CMK (cell line): ENCODE measurements around the gene MAGI2.

Experiments
- DNase-seq: peaks from one replicate; pipeline ENCODE4 v3.0.0-alpha.2; 2010; ENCODE audit warnings: low read depth

MAGI2 gene

DNA sequence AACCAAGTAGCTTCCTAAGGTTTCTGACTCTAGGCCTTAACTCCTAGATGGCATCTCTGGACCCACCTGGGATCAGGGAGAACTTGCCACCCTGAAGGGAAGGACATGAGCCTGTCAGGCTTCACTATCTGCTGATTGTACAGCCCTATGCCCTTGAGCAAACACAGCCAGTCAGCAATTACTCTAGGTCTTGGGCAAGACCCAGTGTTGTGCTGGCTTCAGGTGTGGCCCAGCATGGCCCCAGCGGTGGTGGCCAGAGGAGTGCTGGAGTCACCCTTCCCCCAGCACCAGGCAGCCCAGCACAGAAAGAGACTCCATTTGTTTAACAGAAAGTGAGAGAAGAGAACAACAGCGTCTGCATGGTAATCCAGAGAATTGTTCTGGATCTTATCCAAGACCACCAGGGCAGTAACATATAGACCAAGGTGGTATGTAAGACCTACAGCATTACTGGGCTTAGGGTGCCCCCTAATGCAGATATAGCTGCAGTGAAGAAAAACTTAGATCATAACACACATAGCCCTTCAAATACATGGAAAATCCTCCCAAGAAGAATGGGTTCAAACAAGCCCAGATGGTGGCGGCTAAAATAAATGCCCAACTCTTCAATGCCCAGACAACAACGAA, 207.7 kb downstream of the MAGI2 start:
- no peak for DNase-seq

DNA sequence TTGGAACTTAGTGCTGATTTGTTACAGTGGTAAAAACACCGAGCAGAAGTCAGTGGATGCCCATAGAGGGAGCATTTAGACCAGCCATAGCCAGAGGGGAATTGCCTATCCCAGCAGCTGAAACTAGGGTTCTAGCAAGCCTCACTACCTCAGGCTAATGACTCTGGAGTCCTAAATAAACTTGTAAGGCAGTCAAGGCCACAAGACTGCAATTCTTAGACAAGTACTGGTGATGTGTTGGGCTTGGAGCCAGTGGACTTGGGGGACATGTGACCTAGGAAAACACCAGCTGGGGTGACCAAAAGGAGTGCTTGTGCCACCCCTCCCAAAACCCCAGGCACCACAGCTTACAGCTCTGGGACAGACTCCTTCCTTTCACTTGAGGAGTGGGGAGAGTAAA, 209.0 kb downstream of the MAGI2 start:
- no peak for DNase-seq

DNA sequence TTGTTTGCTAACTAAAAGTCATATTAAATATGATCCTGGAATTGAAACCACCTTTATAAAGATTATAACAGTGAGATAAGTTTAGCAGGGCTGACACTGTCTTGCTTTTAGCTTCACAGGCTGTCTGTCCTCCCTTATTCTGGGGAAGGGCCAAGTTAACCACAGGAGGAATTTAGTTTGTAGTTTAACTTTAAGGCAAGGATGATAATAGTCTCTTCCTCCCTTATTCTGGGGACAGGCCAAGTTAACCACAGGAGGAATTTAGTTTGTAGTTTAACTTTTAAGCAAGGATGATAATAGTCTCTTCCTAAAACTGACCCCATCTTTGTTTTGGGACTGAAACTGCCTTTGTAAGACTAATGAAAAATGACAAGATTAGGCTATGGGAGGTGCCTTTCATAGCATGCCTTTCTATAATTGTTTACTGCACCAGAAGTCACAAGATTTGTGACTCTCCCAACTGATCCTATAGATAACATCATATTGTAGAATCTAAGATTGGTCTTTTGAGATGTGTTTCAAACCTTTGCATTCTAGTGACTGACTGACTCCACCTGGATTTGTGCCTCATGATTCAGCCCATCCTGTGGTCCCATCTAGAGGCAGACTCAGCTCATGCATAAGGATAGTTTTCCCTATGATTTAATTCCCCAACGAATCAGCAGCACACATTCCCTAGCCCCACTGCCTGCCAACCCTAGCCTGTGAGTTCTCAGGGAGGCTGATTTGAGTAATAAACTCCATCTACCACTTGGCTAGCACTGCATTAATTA, 212.0 kb downstream of the MAGI2 start:
- no peak for DNase-seq

DNA sequence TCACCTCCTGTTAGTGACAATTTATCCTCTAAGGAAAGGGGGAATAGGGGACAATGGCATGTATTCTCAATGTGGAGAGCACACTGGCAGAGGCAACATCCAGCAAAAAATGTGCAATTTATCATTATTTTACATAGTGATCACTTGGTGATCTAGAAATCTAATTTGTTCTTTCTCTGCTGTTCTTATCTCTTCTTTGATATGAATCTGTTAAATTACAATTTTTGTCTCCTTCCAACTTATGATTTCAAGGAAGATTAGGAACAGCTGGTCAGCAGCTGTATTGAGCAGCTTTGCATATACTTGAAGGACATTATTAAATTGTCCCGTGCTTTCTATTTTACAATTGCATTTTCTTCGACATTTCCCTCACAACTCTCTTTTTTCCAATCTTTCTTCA, 213.1 kb downstream of the MAGI2 start:
- DNase-seq, result no peak

DNA sequence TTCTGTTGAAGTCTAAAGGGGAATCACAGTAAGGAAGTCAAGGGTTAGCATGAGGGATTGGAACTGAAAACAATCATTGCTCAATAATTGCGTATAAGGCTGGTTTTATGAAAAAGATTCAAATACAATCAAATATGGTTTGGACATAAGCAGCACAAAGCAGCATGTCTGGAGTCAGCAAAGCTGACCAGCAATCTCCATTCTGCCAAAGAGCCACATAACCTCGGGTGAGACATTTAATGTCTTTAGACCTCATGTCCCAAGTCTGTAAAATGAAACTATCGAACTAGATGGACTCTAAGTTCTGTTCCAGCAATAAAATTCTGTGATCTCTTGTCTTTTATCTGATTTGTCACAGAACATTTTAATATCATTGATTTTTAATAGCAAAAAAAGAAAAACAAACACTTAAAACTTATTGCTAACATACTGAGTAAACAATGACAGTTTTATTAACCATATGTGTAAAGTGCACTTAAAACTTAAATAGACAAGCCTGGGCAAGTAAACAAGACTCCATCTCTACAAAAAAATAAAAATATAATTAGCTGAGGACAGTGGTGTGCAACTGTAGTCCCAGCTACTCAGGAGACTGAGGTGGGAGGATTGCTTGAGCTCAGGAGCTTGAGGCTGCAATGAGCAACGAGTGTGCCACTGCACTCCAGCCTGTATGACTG, 217.0 kb downstream of the MAGI2 start:
- no peak for DNase-seq

DNA sequence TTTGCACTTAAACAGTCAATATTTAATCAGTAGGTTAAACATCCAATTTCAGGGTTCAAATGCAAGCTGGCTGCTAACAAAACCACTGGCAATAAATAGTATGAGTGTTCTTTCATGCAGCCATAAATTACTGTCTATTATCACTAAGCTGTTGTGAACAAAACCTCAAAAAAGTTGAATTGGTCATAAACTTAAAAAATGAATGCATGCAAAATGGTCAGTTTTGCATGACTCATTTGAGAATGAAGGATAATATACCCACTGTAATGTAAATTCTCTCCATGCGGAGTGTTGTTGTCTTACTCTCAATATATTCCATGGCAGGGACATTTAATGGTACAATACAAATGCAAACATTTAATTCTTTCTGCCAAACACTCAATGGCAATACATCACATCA, 226.4 kb downstream of the MAGI2 start:
- no peak for DNase-seq

DNA sequence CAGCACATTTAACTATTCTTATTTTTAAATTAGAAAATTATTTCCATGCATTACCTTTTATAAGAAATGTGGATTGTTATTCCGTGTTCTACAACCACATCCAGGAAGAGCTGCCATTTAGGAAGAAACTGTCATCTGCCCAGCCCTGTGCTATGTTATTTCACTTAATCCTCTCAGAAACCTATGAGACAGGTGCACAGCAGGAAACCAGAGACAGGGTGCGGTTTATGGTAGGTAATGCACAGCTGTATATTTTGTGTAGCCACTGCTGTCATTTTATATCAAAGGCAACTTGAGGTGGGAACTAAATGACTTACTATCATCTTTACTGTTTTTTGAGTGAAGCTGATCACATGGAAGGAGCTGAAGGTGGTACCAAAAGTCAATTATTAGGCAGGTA, 232.3 kb downstream of the MAGI2 start:
- DNase-seq, result no peak

DNA sequence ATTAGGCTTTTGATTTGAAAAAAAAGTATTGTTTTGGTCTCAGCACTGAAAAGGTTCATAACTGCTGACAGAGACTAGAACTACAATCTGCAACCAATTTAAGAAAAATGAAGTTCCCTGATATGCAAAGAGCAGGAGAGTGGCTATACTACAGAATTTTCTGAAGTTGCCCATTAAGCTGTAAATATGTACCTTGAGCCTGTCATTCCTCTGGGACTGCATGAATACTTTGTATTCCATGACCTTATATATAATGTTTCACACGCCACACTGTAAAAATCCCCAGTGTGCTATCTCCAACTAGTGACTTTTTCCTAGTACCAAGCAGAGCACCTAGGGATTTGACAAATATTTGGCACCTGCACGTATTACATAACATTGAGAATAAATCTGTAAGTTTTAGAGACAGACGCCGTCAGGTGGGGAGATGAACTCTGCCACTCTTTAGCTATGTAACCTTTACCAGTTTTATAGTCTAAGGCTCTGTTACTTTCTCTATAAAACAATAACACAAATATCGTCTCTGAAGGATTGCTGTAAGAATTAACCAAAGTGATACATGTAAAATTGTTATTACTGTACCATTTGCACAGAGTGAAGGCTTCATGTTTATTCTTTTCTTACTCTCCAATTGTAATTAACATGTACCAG, 235.4 kb downstream of the MAGI2 start:
- no peak for DNase-seq

DNA sequence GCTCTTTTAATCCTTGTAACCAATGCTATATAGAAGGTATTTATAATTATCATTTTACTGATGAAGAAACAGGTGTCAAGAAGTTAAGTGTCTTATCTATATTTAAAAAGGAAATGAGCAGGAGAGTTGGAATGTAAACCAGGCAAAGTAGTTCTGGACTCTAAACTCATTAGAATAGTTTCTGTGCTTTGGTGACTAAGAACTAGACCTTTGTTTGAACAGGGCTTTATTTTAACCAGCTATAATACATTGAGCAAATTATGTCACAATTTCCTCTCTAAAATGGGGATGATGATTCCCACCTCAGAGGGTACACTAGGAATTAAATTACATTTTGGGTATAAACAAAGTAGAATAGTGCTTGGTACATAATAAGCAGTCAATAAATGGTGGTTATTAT, 236.0 kb downstream of the MAGI2 start:
- DNase-seq, result no peak

DNA sequence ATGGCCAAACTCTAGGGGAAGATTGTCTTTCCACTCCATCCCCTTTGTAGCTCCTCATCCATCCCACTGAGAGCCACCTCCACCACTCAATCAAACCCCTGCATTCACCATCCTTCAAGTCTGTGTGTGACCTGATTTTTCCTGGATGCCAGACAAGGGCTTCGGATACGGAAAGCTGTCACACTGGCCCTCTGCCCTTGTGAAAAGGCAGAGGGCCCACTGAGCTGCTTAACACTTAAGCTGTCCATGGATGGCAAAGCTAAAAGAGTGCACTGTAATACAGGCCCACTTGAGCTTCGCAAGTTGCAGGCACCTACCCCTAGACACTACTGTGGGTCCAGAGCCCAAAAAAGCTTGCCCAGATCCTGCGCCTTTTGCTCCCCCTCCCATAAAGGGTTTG, 237.2 kb downstream of the MAGI2 start:
- DNase-seq, result no peak

DNA sequence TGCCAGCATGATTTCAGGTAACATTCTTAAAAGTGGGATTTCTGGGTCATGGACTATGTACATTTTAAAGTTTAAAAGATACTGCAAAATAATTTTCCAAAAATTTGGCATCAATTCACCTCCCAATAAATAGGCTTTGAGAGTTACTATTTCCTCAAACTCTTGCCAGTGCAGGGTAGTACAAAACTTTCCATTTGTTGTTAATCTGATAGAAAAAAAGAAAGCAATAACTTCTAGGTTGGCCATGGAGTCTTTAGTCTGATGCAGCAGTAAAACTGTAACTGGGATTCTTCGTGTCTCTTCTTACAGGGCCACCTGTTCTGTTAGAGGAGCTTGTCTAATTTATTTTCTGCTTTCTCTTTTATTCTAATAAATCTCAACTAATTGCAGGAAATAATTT, 241.1 kb downstream of the MAGI2 start:
- DNase-seq, result no peak

DNA sequence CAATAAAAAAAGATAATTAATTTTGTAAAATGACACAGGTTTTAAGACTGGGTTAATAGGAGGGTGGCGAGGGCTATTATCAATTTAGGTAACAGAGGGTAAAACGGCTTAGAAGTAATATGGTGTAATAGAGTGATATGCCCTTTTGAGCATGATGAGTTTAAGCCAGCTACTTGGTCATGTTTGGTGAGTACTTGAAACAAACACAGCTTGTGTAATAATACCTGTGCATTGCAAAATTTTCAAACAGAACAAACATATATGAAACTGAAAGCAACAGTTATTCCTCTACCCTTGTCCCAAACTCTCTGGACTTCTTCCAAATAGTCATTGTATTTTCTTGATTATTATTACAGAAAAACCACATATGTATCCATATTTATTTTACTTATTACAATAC, 241.7 kb downstream of the MAGI2 start:
- no peak for DNase-seq

DNA sequence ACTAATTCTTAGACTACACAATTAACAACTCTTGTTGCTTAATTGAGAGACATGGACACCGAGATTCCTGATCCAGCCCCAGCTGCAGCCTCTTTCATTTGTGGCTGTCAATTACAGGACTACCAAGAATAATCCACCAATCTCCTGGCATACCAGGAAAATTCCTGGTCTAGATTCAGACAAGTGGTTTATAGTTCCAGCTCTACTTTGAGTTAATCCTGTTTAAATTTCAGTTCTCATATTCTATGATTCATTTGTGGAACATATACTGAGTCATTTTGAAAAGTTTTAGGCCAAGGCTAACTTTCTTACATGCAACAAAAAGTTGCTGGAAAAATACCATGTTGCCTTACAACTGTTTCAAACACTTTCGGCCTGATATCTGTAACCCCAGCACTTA, 253.5 kb downstream of the MAGI2 start:
- DNase-seq, result no peak

DNA sequence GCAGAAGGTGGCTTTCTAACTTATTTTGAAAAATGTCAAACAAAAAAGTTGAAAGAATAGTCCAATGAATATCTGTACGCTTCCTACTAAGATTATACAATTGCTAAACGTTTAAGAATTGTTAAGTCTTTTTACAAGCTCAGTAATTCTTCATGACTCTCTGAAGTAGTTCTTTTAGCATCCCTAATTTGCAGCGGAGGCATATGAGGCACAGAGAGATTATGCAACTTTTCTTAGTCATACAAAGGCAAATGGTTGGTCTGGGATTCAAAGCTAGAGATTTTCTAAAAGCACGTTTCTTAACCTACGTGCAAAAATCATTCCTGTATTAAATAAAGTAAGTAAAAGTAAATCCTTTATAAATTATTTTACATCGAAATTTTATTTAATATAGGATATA, 254.2 kb downstream of the MAGI2 start:
- DNase-seq, result no peak

DNA sequence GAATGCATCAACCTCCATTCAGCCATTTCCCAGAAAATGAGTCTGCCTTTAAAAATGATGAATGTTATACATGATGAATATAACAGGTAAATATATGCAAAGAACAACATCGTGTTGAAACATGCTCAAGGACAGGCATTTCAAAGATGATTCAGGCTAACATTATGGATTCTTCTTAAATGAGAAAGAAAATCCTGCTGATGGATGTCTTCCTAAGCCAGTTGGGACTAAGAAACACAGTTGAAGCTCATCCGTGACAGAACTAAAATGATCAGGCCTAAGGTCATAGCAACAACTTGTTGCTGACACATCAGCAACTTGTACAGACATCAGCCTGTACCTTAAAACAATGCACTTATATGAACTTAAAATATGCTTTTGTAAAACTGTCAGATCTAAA, 267.9 kb downstream of the MAGI2 start:
- no peak for DNase-seq

DNA sequence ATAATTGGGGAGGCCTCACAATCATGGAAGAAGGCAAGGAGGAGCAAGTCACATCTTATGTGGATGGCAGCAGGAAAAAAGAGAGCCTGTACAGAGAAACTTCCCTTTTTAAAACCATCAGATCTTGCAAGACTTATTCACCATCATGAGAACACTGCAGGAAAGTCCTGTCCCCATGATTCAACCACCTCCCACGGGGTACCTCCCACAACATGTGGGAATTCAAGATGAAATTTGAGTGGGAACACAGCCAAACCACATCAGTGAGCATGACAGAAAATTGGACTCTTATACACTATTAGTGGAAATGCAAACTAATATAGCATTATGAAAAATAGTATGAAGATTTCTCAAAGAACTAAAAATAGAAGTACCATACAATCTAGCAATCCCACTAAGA, 271.2 kb downstream of the MAGI2 start:
- DNase-seq, result no peak

DNA sequence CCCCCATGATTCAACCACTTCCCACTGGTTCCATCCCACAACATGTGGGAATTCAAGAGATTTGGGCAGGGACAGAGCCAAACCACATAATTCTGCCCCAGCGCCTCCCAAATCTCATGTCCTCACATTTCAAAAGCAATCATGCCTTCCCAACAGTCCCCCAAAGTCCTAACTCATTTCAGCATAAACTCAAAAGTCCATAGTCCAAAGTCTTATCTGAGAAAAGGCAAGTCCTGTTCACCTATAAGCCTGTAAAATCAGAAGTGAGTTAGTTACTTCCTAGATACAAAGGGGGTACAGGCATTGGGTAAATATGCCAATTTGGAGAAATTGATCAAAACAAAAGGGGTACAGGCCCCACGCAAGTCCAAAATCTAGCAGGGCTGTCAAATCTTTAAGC, 272.9 kb downstream of the MAGI2 start:
- no peak for DNase-seq

DNA sequence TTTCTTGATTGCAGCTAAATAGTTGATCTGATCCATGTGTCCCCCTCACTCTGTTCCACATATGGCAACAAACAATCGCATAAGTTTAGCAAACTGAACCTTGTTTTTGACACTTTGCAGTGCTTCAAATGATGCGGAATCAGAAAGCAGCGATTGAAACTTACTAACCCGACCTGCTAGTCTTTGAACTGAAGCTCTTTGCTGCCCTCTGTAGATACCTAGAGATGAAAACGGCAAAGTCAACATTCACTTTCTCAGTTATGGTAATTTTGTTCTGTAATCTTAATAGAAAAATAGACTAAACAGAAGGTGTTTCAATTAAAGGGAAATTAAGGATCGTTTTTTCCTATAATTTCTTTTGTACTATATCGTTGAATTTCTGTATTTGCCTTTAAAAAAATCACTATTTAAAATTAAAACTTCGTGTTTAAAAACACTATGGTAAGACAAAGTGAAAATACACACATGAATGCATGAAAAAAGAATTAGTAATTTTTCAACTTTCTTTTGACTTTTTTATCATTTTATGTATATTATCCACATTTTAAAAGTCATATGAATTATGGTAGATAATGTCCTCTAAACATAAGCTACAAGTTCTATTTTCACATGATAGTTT, 276.5 kb downstream of the MAGI2 start:
- DNase-seq, result no peak

DNA sequence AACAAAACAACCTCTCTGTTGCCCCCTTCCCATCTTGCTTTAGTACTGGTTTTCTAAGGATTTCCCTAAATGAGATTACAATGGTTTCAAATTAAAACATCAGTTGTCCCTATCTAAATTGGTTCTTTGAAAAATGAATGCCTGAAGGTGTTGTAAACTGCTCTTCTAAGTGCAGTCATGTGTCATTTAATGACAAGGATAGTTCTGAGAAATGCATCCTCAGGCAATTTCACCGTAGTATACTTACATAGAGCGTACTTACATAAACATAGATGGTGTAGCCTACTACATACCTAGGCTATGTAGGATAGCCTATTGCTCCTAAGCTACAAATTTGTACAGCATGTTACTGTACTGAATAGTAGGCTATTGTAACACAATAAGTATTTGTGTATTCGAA, 278.1 kb downstream of the MAGI2 start:
- DNase-seq, result no peak

DNA sequence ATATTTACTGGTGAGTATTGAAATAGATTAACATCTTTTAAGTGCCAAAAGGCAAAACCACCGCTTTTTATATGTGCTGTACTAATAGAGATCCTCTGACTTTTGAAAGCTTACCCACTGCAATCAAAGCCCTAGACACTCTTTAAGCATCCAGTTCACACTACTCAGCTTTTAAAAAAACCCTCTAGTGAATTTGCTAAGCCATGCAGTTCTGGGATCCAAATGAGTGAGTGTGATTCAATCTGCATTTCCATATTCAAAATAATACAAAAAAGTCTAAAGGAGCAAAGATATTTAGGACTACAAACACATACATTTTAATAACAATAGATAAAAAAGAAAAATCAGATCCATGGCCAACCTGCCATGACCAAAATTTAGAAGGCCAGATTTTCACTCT, 288.2 kb downstream of the MAGI2 start:
- DNase-seq, result no peak

DNA sequence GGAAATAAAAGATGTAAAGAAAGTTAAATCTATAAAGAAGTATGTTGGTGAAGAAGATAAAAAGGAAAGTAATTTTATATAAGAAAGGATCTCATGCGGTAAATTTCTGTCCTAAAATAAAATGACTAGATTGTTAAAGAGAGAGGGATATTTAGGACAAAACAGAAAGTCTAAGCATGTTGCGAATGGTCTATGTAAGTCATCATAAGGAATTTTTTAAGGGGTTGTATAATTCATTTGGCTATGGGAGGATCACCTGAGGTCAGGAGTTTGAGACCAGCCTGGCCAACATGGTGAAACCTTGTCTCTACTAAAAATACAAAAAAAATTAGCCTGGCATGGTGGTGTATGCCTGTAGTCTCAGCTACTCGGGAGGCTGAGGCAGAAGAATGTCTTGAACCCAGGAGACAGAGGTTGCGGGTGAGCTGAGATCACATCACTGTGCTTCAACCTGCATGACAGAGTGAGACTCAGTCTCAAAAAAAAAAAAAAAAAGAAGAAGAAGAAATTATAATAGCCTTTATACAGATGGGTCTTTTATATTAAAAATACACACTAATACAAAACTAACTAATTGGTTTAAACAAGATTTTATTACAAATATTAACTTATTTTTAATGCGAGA, 294.3 kb downstream of the MAGI2 start:
- no peak for DNase-seq

DNA sequence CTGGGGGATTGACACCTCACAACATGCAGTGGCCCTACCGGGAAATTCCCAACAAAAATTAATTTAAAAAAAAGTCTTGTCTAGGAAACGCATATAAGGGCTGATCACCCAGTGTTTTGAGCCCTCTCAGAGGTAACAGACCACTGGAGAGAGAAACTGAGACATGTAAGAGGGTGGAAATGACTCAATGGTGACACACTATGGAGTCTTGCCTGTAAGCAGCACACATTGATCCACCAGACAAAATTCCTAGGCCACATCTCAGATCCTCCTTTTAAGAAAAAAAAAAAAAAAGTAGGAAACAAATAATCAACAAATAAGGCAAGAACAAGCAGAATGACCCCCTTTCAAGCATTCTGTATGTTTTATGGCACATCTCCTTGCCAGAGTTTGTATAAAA, 296.2 kb downstream of the MAGI2 start:
- DNase-seq, result no peak
